ENCODE measurements around the gene GRIA4.

- TF ChIP-seq, protein P1, sequence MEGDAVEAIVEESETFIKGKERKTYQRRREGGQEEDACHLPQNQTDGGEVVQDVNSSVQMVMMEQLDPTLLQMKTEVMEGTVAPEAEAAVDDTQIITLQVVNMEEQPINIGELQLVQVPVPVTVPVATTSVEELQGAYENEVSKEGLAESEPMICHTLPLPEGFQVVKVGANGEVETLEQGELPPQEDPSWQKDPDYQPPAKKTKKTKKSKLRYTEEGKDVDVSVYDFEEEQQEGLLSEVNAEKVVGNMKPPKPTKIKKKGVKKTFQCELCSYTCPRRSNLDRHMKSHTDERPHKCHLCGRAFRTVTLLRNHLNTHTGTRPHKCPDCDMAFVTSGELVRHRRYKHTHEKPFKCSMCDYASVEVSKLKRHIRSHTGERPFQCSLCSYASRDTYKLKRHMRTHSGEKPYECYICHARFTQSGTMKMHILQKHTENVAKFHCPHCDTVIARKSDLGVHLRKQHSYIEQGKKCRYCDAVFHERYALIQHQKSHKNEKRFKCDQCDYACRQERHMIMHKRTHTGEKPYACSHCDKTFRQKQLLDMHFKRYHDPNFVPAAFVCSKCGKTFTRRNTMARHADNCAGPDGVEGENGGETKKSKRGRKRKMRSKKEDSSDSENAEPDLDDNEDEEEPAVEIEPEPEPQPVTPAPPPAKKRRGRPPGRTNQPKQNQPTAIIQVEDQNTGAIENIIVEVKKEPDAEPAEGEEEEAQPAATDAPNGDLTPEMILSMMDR (IDR thresholded peaks at IDR 0.05; ENCODE audit: low read depth, low read length), result no peak
- no peak for TF ChIP-seq EZH2phosphoT487 (IDR thresholded peaks at IDR 0.05; ENCODE audit: low read depth)
Measured at GRCh38 chr11:105824457-105825013, 214.7 kb downstream of the GRIA4 start.
